GM19438 (cell line): Measurements from ENCODE around the gene PTGES.

Experiments
- ATAC-seq: cut with Tn5 transposase; IDR thresholded peaks from one replicate; pipeline ENCODE4 v1.9.1; 2021; ENCODE audit warnings: low read depth; ENCODE audit not compliant: unreplicated experiment

The PTGES gene

DNA sequence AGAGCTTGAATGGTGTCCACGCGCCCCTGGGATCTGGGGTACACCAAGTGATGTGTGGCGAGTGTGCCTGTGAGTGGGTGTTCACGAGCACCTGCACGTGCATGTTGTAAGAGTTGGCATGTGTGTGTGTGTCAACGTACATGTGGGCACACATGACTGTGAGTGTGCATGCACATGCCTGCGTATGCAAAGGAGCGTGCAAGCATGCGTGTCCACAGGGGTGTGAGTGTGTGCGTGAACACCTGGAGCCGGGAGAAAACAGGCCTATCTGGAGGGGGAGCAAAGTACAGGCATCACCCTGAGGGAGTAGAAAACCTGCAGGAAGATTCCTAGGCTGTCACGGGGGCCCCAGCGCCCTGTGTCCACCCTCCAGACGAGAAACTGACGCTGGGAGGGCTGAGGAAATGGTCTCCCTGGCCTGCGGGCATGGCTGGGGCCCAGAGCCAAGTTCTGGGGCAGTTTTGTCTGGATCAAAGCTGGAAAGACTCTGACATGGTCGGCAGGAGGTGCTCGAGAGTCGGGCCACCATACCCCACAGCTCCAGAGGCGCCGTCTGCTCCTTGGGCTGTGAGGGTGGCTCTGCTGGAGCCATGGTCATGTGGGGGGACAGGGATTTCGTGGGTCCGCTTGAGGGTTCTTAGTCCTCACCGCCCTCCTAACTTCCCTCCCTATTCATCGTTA lies 31.8 kb downstream of the PTGES start:
- no peak for ATAC-seq

- no peak for ATAC-seq
Observed at GRCh38 chr9:129720181-129720864, 32.5 kb downstream of the PTGES start.

DNA sequence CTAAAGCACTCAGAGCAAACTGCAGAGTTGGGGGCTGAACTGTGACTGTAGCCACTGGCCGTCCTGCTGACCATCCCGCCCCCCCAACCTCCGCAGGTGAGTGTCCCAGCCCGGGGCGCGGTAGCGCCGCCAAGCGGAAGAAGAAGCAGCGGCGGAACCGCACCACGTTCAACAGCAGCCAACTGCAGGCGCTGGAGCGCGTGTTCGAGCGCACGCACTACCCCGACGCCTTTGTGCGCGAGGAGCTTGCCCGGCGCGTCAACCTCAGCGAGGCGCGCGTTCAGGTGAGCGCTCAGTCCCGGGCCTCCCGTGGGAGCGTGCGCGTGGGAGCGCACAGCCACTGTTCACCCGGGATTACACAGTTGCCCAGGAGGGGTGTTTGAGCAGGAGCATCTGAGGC lies 33.7 kb downstream of the PTGES start:
- no peak for ATAC-seq

- ATAC-seq = no peak
Observed at GRCh38 chr9:129718647-129719046, 34.2 kb downstream of the PTGES start.

DNA sequence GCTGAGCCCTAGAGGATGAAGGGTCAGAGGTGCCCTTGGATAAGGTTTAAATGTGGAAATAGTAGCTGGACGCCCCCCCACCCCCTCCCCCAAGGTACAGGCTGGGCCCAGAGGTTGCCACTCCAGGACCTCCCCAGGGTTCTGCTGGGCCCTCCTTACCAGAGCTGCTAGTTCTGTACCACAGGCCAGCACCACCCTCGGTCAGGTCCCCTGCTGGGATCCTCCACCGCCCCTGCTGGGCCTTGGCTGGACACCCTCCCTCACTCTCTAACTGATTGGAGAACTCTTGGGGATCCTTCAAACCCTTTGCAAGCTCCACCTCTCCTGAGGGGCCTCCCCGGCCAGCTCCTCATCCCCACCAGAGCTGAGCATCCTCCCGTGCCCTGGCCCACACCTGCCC lies 34.9 kb downstream of the PTGES start:
- no peak for ATAC-seq

GRCh38 chr9:129716091-129716490 lies 36.8 kb downstream of the PTGES start:
- ATAC-seq = no peak

DNA sequence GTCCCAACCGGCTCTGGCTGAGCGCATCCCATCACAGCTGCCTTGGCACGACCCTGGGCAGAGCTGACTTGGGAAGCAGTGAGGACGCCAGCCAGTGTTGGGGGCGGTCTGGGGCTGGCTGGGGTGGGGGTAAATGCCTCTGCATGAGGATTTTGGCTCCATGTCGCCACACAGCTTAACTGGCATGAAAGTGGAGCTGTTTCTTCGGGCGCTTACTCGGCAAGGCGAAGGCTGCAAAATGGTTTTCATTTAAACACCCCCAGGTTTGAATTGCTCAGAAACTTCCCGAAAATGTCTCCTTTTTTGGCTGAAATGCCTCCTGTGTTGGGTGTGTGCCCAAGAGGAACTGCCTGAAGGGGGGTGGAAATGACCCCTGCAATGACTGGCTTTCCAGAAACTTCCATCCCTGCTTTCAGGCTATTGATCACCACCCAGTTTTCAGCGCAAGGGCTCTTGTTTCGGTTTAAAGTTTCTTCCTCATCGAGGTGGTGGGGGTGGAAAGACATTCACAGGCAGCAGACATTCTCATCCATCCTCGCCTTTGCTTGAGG lies 38.3 kb downstream of the PTGES start:
- ATAC-seq = no peak

- no peak for ATAC-seq
Observed at GRCh38 chr9:129713402-129713679, 39.5 kb downstream of the PTGES start.

GRCh38 chr9:129712634-129713401 lies 40.0 kb downstream of the PTGES start:
- no peak for ATAC-seq

DNA sequence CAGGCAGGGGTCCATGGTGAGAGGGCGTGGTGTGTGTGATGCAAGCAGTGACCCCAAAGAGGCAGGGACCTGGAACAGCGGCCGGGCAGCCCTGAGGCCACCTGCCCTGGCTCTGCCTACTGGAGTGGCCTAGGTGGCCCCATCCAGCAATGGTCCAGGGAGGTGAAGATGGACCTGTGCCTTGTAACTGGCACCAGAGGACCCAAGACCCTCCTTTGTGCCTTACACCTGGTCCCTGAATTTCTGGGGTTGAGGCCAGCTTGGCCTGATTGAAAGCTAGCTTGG lies 42.7 kb downstream of the PTGES start:
- no peak for ATAC-seq

GRCh38 chr9:129709438-129710168 lies 43.2 kb downstream of the PTGES start:
- no peak for ATAC-seq

DNA sequence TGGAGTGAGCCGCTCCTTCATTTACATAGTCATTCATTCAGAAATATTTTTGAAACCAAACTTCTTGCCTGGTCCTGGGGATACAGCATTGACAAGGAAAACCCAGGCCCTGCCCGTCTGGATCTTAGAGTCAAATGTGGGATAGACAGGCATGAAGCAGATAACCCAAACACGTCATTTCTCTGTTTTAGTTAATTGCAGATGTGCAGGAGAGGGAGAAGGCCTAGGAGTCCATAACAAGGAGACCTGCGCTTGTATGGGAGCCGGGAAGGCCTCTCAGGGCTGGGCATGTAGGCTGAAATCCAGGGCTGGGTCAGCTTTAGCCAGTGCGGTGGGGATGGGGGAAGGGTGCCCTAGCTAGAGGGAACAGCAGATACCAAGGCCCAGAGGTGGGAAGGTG lies 44.0 kb downstream of the PTGES start:
- ATAC-seq = no peak

DNA sequence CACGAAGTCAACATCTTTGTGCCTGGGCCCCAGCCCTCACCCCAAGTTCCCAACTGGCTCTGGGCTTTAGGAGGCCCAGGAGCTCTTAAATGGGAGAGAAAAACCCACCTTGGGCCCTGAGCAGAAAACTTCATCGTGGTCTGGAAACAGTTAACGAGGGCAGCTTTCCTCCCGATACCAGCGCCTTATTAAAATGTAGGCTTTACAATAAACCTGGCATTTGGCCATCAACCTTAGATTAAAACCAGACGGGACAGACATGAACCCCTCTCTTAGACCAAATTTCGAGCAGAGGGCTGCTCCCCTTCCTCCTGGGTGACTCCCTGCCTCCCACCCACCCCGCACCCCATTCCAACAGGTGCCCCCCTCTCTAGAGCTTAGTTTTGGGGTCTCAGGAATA lies 48.0 kb downstream of the PTGES start:
- ATAC-seq = no peak

DNA sequence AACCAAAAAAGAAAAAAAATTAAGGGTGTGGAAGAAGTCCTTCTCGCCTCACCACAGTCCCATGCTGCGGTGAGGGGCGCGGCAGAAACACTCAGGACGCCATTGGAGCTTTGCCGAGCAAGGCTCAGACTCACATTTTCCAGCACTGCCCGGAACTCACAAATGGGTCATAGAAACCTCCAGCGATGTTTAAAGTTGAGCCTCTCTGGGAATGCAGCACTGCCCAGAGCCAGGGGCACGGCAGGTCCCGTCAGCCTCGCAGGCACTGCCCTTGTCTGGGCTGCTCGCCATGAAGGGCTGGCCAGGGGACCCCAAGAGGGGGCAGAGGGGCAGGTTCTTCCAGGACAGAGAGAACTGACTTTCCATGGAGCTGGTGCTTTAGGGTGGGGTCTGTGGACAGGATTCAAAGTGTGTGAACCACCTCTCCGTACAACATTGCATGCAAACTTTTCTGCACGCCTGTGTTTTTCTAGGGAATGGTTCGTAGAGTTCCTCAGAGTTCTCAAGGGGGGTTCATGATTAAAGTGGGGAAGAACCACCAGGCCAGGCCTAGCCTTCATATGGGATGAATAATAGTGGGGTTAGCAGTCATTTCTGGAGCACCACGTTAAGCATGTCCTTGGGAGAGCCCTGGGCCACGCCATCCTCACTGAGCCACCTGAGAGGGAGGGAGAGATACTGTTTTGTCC lies 49.0 kb downstream of the PTGES start:
- no peak for ATAC-seq

GRCh38 chr9:129702589-129703520 lies 50.0 kb downstream of the PTGES start:
- ATAC-seq = no peak

- ATAC-seq = no peak
Observed at GRCh38 chr9:129701549-129701948, 51.3 kb downstream of the PTGES start.

GRCh38 chr9:129701054-129701453 lies 51.8 kb downstream of the PTGES start:
- ATAC-seq = no peak

DNA sequence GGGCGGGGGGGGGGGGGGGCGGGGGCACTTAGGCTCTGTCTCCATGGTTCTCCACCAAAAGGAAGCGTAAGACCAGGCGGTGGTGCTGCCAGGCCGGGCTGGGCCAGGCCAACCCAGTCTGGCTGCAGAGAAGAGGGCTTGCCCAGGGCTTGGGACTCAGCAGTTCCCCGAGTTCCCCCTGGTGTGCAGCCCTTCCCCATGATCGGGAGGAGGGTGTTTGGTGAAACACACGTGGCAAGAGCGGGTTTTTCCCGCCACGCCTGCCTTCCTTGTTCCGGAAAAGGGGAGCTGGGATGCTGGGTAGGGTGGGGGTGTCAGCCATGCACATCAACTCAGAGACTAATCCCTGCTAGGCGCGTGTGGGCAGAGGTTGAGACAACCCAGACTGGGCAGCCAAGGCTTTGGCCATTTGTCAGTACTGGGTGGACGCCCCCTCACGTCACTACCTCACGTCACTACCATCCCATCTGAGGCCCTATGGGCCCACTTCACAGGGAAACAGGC lies 54.5 kb downstream of the PTGES start:
- no peak for ATAC-seq

- no peak for ATAC-seq
Observed at GRCh38 chr9:129697656-129698253, 55.1 kb downstream of the PTGES start.
